ENCODE results near the gene FUBP3. TPM values are rescaled to one million over a fixed set of nuclear protein-coding genes. Genes with fewer than 3 reads are reported as not detected.

The FUBP3 gene
- polyA plus RNA-seq, 1 of the 3 experiments (the other 2 are of a cell fraction): 55.1 TPM

DNA sequence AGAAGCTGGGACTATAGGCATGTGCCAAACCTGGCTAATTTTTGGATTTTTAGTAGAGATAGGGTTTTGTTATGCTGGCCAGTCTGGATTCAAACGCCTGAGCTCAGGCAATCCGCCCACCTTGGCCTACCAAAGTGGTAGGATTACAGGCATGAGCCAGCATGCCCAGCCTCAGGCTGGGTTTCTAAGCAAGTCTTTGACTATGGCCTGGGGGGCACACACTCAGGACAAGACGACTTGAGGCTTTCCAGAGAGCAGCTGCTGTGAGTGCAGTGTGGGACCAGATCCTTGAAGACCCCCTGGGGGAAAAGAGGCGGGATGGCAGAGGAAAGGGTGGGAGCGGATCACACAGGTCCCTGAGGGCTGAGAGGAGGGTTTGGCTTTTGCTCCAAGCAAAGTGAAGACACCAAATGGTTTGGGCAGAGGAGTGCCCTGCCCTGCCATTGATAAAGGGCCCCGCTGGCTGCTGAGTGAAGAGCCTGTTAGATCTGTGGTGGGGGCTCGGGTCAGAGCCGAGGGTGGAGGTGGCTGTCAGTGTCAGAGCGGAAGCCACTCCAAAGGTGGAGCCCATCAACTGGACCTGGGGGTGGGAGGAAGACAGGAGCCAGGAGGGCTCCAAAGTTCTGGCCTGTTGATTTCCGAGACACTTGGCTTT, 46.8 kb upstream of the FUBP3 start (continued):
- no peak for TF ChIP-seq GATA2 (CRISPR knock-in tag; IDR thresholded peaks at IDR 0.05)

DNA sequence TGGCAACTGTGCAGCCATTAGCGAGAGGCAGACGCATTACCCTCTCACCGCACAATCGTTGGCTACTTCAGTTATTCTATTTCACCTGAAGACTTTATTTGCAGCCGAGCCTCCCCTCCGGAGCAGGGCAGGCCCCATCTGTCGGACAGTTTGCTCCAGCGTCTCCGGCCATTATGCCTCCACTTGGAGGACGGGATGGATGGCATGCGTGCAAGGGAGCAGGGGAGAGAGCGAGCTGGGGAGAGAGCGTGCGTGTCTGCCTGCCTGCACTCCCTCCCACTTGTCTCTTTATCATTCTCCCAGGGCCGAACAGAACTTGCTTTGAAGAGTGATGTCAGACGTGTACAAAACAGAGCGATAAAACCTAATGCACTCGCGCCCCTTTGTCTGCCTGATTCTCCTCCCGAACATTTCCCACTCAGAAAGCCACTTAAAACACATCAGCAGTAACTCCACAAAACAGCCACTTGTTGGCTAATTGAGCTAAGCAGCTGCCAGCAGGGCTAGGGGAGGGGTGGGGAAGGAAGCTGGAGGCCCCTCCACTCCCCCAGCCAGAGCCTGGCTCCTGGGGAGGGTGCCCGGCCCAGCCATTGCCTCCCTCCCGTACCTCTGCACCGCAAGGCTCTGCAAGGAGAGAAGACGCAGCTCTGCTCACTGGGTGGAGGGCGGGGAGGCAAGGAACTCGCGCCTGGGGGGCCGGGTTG, 43.4 kb upstream of the FUBP3 start:
- no peak overlapping the region for H3K27ac ChIP-seq (ENCODE audit: low read depth in 2 of 2, low read length in 1 of 2)
- no peaks in the 10 kb centered on the region for H3K79me2 ChIP-seq (ENCODE audit: insufficient read depth)
- no peak for DNase-seq
- H3K4me1 ChIP-seq (ENCODE audit: control insufficient read depth in 1 of 2, insufficient read depth in 2 of 2, low read depth in 1 of 2, low read length in 1 of 2): peaks cover 0 to 8% of the 10 kb centered on the region in 2 experiments; a peak in 1 of 4 replicates
- ChIA-PET POLR2A (interaction anchor here (0.6 kb wide), 1 partner anchor 73 kb away, joined by 3 read pairs; no protein-coding TSS in a partner anchor), CTCF (interaction anchor here (1.4 kb wide), 1 partner anchor 147 kb away, joined by 5 read pairs; no protein-coding TSS in a partner anchor)
- 0 out of 2 replicates have a peak, but pooled peaks cover 4% of the 10 kb centered on the region for H3K27me3 ChIP-seq (ENCODE audit: insufficient read depth)
- H4K20me1 ChIP-seq (ENCODE audit: insufficient read depth): no peaks in the 10 kb centered on the region
- H2AFZ ChIP-seq (ENCODE audit: low read depth): no peak overlapping the region
- WGBS (ENCODE audit: low lambda C conversion rate): 71% methylated on average over 26 of the region's 28 CpGs
- no peaks in the 10 kb centered on the region for H3F3A ChIP-seq (replicated peaks; ENCODE audit: insufficient read depth)
- H3K36me3 ChIP-seq (replicated peaks in 1 of 2; ENCODE audit: control insufficient read depth in 1 of 2, insufficient read depth in 2 of 2, low read length in 1 of 2): no peaks in the 10 kb centered on the region
- TF ChIP-seq MXI1 (IDR thresholded peaks at IDR 0.05; ENCODE audit: low read depth, low read length): no peak
- no peak for TF ChIP-seq EZH2phosphoT487 (IDR thresholded peaks at IDR 0.05; ENCODE audit: borderline replicate concordance, low read depth)
- no peak for TF ChIP-seq NRF1 (IDR thresholded peaks at IDR 0.05; ENCODE audit: low read depth, low read length)
- TF ChIP-seq CHD2 (IDR thresholded peaks at IDR 0.05; ENCODE audit: low read length, partially characterized antibody): no peak
- TF ChIP-seq GABPA (IDR thresholded peaks at IDR 0.05; ENCODE audit: low read depth): no peak
- TF ChIP-seq MEF2A (IDR thresholded peaks at IDR 0.05; ENCODE audit: borderline replicate concordance, low read depth): no peak
- no peak for TF ChIP-seq EP300 (IDR thresholded peaks at IDR 0.05; ENCODE audit: borderline replicate concordance in 1 of 2, low read depth in 1 of 2, low read length in 1 of 2)
- TF ChIP-seq POLR2AphosphoS5 (IDR thresholded peaks at IDR 0.05; ENCODE audit: low read depth, low read length): no peak
- TF ChIP-seq RCOR1 (IDR thresholded peaks at IDR 0.05; ENCODE audit: low read length): no peak
- TF ChIP-seq, protein P1, sequence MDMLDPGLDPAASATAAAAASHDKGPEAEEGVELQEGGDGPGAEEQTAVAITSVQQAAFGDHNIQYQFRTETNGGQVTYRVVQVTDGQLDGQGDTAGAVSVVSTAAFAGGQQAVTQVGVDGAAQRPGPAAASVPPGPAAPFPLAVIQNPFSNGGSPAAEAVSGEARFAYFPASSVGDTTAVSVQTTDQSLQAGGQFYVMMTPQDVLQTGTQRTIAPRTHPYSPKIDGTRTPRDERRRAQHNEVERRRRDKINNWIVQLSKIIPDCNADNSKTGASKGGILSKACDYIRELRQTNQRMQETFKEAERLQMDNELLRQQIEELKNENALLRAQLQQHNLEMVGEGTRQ (IDR thresholded peaks at IDR 0.05; ENCODE audit: borderline replicate concordance, low read depth, low read length): no peak
- TF ChIP-seq ELF1 (IDR thresholded peaks at IDR 0.05): no peak
- TF ChIP-seq, protein P2, sequence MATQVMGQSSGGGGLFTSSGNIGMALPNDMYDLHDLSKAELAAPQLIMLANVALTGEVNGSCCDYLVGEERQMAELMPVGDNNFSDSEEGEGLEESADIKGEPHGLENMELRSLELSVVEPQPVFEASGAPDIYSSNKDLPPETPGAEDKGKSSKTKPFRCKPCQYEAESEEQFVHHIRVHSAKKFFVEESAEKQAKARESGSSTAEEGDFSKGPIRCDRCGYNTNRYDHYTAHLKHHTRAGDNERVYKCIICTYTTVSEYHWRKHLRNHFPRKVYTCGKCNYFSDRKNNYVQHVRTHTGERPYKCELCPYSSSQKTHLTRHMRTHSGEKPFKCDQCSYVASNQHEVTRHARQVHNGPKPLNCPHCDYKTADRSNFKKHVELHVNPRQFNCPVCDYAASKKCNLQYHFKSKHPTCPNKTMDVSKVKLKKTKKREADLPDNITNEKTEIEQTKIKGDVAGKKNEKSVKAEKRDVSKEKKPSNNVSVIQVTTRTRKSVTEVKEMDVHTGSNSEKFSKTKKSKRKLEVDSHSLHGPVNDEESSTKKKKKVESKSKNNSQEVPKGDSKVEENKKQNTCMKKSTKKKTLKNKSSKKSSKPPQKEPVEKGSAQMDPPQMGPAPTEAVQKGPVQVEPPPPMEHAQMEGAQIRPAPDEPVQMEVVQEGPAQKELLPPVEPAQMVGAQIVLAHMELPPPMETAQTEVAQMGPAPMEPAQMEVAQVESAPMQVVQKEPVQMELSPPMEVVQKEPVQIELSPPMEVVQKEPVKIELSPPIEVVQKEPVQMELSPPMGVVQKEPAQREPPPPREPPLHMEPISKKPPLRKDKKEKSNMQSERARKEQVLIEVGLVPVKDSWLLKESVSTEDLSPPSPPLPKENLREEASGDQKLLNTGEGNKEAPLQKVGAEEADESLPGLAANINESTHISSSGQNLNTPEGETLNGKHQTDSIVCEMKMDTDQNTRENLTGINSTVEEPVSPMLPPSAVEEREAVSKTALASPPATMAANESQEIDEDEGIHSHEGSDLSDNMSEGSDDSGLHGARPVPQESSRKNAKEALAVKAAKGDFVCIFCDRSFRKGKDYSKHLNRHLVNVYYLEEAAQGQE (IDR thresholded peaks at IDR 0.05; ENCODE audit: low read depth, low read length): no peak
- no peak for TF ChIP-seq YY1 (IDR thresholded peaks at IDR 0.05; ENCODE audit: low read depth)
- no peak for TF ChIP-seq FOSL2 (IDR thresholded peaks at IDR 0.05; ENCODE audit: borderline replicate concordance, low read depth)
- TF ChIP-seq, protein P3, sequence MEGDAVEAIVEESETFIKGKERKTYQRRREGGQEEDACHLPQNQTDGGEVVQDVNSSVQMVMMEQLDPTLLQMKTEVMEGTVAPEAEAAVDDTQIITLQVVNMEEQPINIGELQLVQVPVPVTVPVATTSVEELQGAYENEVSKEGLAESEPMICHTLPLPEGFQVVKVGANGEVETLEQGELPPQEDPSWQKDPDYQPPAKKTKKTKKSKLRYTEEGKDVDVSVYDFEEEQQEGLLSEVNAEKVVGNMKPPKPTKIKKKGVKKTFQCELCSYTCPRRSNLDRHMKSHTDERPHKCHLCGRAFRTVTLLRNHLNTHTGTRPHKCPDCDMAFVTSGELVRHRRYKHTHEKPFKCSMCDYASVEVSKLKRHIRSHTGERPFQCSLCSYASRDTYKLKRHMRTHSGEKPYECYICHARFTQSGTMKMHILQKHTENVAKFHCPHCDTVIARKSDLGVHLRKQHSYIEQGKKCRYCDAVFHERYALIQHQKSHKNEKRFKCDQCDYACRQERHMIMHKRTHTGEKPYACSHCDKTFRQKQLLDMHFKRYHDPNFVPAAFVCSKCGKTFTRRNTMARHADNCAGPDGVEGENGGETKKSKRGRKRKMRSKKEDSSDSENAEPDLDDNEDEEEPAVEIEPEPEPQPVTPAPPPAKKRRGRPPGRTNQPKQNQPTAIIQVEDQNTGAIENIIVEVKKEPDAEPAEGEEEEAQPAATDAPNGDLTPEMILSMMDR (IDR thresholded peaks at IDR 0.05): no peak
- no peak for TF ChIP-seq SMC3 (IDR thresholded peaks at IDR 0.05; ENCODE audit: low read depth, low read length)
- TF ChIP-seq, protein P4, sequence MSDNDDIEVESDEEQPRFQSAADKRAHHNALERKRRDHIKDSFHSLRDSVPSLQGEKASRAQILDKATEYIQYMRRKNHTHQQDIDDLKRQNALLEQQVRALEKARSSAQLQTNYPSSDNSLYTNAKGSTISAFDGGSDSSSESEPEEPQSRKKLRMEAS (IDR thresholded peaks at IDR 0.05; ENCODE audit: low read depth): no peak
- no peaks in the 10 kb centered on the region for H3K9me2 ChIP-seq
- no peaks in the 10 kb centered on the region for H3K9me3 ChIP-seq
- no peak overlapping the region for H3K4me3 ChIP-seq (ENCODE audit: low read depth in 2 of 2, low read length in 1 of 2)
- H3K9ac ChIP-seq: no peak overlapping the region
- no peak overlapping the region for H3K4me2 ChIP-seq
